Right atrium auricular region (tissue), 2 donors: ENCODE data around the gene APC. TPM values are rescaled to one million over a fixed set of nuclear protein-coding genes. Genes with fewer than 3 reads are reported as not detected.
"Not testable (repeated sequence)": the region's sequence is repeated elsewhere in the genome, so short reads cannot be mapped to it uniquely, and the experiment has no call there.

Experiments used
- DNase-seq: peaks from one replicate; pipeline ENCODE4 v3.0.0-alpha.2; 2019; ENCODE audit warnings: low spot score
- H3K27ac ChIP-seq, 2 donors: fragments of 200-600 bp; sonication (generic); 1 replicate in 1 of 2; 2 replicates in 1 of 2; pipeline ENCODE4 v1.5.1; 2016 to 2019
- H3K27me3 ChIP-seq, 2 donors: fragments of 200-600 bp; sonication (generic); one replicate each; pipeline versions ENCODE4 v1.5.1 to v1.6.0; 2017 to 2019
- H3K36me3 ChIP-seq: fragments of 200-600 bp; sonication (generic); one replicate; pipeline ENCODE4 v1.5.1; 2016
- H3K4me1 ChIP-seq, 2 donors: fragments of 200-600 bp; sonication (generic); one replicate each; pipeline versions ENCODE4 v1.5.1 to v1.6.0; 2017 to 2019
- H3K4me3 ChIP-seq, 2 donors: fragments of 200-600 bp; sonication (generic); 1 replicate in 1 of 2; 2 replicates in 1 of 2; pipeline ENCODE4 v1.5.1; 2017 to 2019; ENCODE audit warnings: mild to moderate bottlenecking in 1 of 2, moderate library complexity in 1 of 2
- H3K9me3 ChIP-seq, 2 donors: fragments of 200-600 bp; sonication (generic); one replicate each; pipeline ENCODE4 v1.5.1; 2019
- total RNA-seq, 2 donors: library from RNA; depleted of rRNA; stranded (reverse); fragments of >200 nt; gene quantifications; one replicate each; pipeline ENCODE4 v1.1.0, GENCODE V29; 2016
- TF ChIP-seq, protein P1 (sequence below), 2 donors: fragments of 200-600 bp; sonication (generic); IDR thresholded peaks; one replicate each; pipeline ENCODE4 v1.5.1; 2019; ENCODE audit warnings: antibody characterized with exemption in 2 of 2

Gene APC
- total RNA-seq, 2 donors from 2014 or later = 38.3 to 50.9 TPM

DNA sequence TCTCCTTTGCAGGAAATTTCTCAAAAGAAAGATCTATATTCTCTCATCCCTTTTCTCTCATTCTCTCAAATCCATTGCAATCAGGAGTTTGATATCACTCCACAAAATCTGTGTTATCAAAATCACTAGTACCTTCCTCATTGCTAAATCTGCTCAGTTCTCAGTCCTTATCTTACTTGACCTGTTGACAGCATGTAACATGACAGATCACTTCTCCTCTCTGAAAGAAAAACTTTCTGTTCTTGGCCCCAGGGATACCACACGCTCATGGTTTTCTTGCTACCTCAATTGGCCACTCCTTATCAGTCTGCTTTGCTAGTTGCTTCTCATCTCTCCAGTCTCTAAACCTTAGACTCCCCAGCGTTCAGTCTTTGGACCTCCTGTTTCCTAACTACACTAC is 145.5 kb downstream of the APC start:
- TF ChIP-seq, protein P1, sequence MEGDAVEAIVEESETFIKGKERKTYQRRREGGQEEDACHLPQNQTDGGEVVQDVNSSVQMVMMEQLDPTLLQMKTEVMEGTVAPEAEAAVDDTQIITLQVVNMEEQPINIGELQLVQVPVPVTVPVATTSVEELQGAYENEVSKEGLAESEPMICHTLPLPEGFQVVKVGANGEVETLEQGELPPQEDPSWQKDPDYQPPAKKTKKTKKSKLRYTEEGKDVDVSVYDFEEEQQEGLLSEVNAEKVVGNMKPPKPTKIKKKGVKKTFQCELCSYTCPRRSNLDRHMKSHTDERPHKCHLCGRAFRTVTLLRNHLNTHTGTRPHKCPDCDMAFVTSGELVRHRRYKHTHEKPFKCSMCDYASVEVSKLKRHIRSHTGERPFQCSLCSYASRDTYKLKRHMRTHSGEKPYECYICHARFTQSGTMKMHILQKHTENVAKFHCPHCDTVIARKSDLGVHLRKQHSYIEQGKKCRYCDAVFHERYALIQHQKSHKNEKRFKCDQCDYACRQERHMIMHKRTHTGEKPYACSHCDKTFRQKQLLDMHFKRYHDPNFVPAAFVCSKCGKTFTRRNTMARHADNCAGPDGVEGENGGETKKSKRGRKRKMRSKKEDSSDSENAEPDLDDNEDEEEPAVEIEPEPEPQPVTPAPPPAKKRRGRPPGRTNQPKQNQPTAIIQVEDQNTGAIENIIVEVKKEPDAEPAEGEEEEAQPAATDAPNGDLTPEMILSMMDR (IDR thresholded peaks at IDR 0.05) = no peak
- H3K4me3 ChIP-seq = no peak overlapping the region
- no peaks in the 10 kb centered on the region for H3K9me3 ChIP-seq
- no peak for DNase-seq
- H3K27me3 ChIP-seq = no peaks in the 10 kb centered on the region
- peaks cover 58% of the 10 kb centered on the region for H3K36me3 ChIP-seq
- H3K4me1 ChIP-seq = peaks cover 0 to 20% of the 10 kb centered on the region in 2 donors
- H3K27ac ChIP-seq = peak overlapping the region in 1 of 2 donors; percentile 33

DNA sequence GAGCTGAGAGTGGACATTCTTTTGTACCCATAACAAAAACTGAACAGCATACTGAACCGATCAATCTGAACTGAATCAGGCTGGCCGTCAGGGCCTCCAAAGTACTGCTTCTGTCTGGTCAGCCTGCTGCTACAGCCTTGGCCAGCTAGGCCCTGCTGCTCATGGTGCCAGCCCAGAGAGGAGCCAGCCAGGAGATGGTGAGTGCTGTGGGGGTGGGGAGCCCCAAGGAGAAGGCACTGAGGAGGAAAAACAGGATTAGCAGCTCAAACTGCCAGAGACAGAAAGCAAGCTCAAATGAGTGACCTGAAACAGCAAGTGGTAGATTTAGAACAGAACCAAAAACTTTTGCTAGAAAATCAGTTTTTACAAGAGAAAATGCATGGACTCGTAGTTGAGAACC is 147.3 kb downstream of the APC start:
- DNase-seq = no peak
- Histone ChIP-seq H3K27ac (no peak overlapping the region), H3K4me3 (no peak overlapping the region), H3K9me3 (no peaks in the 10 kb centered on the region), H3K27me3 (no peaks in the 10 kb centered on the region), H3K4me1 (peaks cover 0 to 11% of the 10 kb centered on the region in 2 donors), H3K36me3 (peaks cover 45% of the 10 kb centered on the region)
- TF ChIP-seq, protein P1 (IDR thresholded peaks at IDR 0.05) = no peak

DNA sequence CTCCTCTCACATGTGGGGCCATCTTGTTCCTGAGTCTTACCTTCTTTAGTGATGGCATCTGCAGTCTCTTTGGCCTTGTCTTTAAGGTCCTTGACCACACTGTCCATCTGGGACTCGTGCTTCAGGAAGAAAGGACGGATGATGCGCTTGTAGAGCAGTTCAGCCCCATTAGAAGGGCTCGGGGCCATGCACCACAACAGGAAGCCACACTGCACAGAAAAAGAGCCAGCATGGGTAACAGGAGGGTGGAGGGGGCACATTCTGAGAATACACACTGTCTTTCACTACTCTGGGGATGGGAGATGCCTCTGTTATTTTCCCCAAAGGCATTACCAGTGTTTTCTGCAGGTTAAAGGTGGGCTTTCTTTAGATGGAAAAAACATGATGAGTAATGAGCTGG is 149.3 kb downstream of the APC start:
- Histone ChIP-seq H3K9me3 (no peaks in the 10 kb centered on the region), H3K4me3 (no peak overlapping the region), H3K36me3 (peaks cover 40% of the 10 kb centered on the region), H3K27me3 (no peaks in the 10 kb centered on the region), H3K27ac (no peak overlapping the region), H3K4me1 (peaks cover 0 to 11% of the 10 kb centered on the region in 2 donors)
- no peak for DNase-seq
- TF ChIP-seq, protein P1 (IDR thresholded peaks at IDR 0.05) = no peak

DNA sequence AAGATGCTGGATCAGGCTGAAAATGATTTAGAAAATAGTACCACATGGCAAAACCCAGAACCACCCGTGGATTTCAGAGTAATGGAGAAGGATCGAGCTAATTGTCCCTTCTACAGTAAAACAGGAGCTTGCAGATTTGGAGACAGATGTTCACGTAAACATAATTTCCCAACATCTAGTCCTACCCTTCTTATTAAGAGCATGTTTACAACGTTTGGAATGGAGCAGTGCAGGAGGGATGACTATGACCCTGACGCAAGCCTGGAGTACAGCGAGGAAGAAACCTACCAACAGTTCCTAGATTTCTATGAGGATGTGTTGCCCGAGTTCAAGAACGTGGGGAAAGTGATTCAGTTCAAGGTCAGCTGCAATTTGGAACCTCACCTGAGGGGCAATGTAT is 154.4 kb downstream of the APC start:
- H3K27ac ChIP-seq, H3K9me3 ChIP-seq, DNase-seq, H3K4me3 ChIP-seq, H3K27me3 ChIP-seq: not testable (repeated sequence)
- peaks cover 0 to 18% of the 10 kb centered on the region in 2 donors for H3K4me1 ChIP-seq
- H3K36me3 ChIP-seq = peaks cover 12% of the 10 kb centered on the region

DNA sequence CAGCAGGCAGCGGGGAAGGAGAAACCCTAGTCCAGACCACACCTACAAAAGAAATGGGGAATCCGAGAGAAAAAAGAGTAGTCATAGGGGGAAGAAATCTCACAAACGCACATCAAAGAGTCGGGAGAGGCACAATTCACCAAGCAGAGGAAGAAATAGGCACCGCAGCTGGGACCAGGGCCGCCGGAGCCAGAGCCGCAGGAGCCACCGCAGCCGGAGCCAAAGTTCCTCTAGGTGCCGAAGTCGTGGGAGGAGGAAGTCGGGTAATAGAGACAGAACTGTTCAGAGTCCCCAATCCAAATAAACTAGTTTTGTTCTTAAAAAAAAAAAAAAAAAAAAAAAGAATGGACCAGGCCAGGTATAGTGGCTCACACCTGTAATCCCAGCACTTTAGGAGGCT is 155.1 kb downstream of the APC start:
- Histone ChIP-seq H3K36me3 (peaks cover 12% of the 10 kb centered on the region), H3K27me3 (no peaks in the 10 kb centered on the region), H3K4me1 (peaks cover 0 to 18% of the 10 kb centered on the region in 2 donors), H3K4me3 (no peak overlapping the region), H3K27ac (no peak overlapping the region), H3K9me3 (no peaks in the 10 kb centered on the region)
- no peak for DNase-seq
- TF ChIP-seq, protein P1 (IDR thresholded peaks at IDR 0.05) = no peak

DNA sequence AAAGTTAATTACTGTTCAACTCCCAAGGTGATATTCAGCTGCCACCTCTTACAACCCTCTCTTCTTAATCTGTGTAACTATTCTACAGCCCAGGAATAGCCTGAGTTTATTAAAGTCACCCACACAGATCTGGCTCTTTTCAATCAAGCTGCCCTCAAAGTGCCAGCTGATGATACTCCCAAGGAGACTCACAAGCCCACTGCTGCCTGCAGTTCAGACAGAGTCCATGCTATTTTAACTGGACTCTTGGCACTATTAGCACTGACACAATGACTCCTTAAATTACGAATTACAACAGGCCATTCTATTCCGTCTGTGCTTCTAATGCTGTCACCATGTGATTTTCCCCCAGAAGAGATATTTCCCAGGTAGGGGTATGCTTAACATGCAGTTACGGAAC is 158.0 kb downstream of the APC start:
- H3K27ac ChIP-seq = peak overlapping the region; percentile 45 to 61

More for the DNA sequence above, 158.0 kb downstream of the APC start:
- H3K4me1 ChIP-seq = peaks cover 0 to 18% of the 10 kb centered on the region in 2 donors
- DNase-seq = no peak
- peaks cover 28% of the 10 kb centered on the region for H3K36me3 ChIP-seq
- TF ChIP-seq, protein P1 (IDR thresholded peaks at IDR 0.05) = no peak
- no peaks in the 10 kb centered on the region for H3K9me3 ChIP-seq
- no peaks in the 10 kb centered on the region for H3K27me3 ChIP-seq
- H3K4me3 ChIP-seq = no peak overlapping the region

Other genes starting within 250 kb of the APC start
- 10 to 100 TPM; 48.0 to 57.7 TPM for gene SRP19, start 123.4 kb downstream of the APC start, total RNA-seq
- 100 to 1,000 TPM in 1 of 2 donors, 10 to 100 TPM in 1; 77.7 to 140 TPM for gene REEP5, start 184.3 kb downstream of the APC start, total RNA-seq
- 10 to 100 TPM; 10.8 to 12.8 TPM for gene DCP2, start 238.9 kb downstream of the APC start, total RNA-seq